Measurements from ENCODE around the gene AHSG.
"Not testable (repeated sequence)": the region's sequence is repeated elsewhere in the genome, so short reads cannot be mapped to it uniquely, and the experiment has no call there.

AHSG gene

GRCh38 chr3:186619787-186620212 lies 6.9 kb downstream of the AHSG start:
- no peak for DNase-seq

- DNase-seq = no peak
Measured at GRCh38 chr3:186620213-186621092, 7.6 kb downstream of the AHSG start.

- no peak for DNase-seq
Measured at GRCh38 chr3:186621894-186622650, 9.2 kb downstream of the AHSG start.

- no peak for DNase-seq
Measured at GRCh38 chr3:186622651-186623310, 9.9 kb downstream of the AHSG start.

GRCh38 chr3:186624598-186624997 lies 11.7 kb downstream of the AHSG start:
- DNase-seq = no peak

GRCh38 chr3:186625600-186626042 lies 12.8 kb downstream of the AHSG start:
- DNase-seq = no peak

GRCh38 chr3:186626254-186626847 lies 13.5 kb downstream of the AHSG start:
- no peak for DNase-seq

- DNase-seq = no peak
Measured at GRCh38 chr3:186627852-186628414, 15.1 kb downstream of the AHSG start.

GRCh38 chr3:186628756-186629155 lies 15.9 kb downstream of the AHSG start:
- no peak for DNase-seq

GRCh38 chr3:186630950-186631641 lies 18.2 kb downstream of the AHSG start:
- DNase-seq = no peak

- no peak for DNase-seq
Measured at GRCh38 chr3:186633481-186633880, 20.6 kb downstream of the AHSG start.

GRCh38 chr3:186634207-186634606 lies 21.3 kb downstream of the AHSG start:
- DNase-seq = not testable (repeated sequence)

GRCh38 chr3:186635532-186635931 lies 22.7 kb downstream of the AHSG start:
- DNase-seq = no peak

- DNase-seq = no peak
Measured at GRCh38 chr3:186636536-186636935, 23.7 kb downstream of the AHSG start.

- DNase-seq = no peak
Measured at GRCh38 chr3:186637686-186638085, 24.8 kb downstream of the AHSG start.

- no peak for DNase-seq
Measured at GRCh38 chr3:186638259-186638658, 25.4 kb downstream of the AHSG start.

- no peak for DNase-seq
Measured at GRCh38 chr3:186639778-186640472, 27.1 kb downstream of the AHSG start, which contains the start of gene FETUB. Gene FETUB, plus strand, starts transcription at chr3:186640399. Its CDS starts 62 bp downstream, at chr3:186640461.

- DNase-seq = no peak
Measured at GRCh38 chr3:186640473-186640818, 27.6 kb downstream of the AHSG start.

- no peak for DNase-seq
Measured at GRCh38 chr3:186640929-186641328, 28.1 kb downstream of the AHSG start.

- DNase-seq = no peak
Measured at GRCh38 chr3:186642014-186642413, 29.2 kb downstream of the AHSG start.

GRCh38 chr3:186643493-186643892 lies 30.6 kb downstream of the AHSG start:
- DNase-seq = no peak
